WTC11 (cell line): ENCODE results near the gene RABEP1.

Experiments
- CREB1 ChIP-seq: sonication (generic); formaldehyde crosslinking; IDR thresholded peaks from 2 replicates; pipeline ENCODE4 v1.8.0; 2023; ENCODE audit warnings: mild to moderate bottlenecking, missing genetic modification reagents
- ESRRA ChIP-seq: sonication (generic); formaldehyde crosslinking; IDR thresholded peaks from 2 replicates; pipeline ENCODE4 v1.8.1; 2022; ENCODE audit warnings: mild to moderate bottlenecking, missing genetic modification reagents, borderline replicate concordance
- TF ChIP-seq, protein P1 (sequence below): sonication (generic); formaldehyde crosslinking; IDR thresholded peaks from 2 replicates; pipeline ENCODE4 v1.8.0; 2022; ENCODE audit warnings: mild to moderate bottlenecking, missing genetic modification reagents
- TF ChIP-seq, protein P2 (sequence below): sonication (generic); formaldehyde crosslinking; conservative IDR thresholded peaks from 2 replicates; pipeline ENCODE4 v1.8.1; 2023; ENCODE audit warnings: mild to moderate bottlenecking, low read depth, missing genetic modification reagents, moderate library complexity
- TF ChIP-seq, protein P3 (sequence below): fragments of 200-600 bp; IDR thresholded peaks from 2 replicates; pipeline ENCODE4 v1.8.0; 2022; ENCODE audit warnings: antibody characterized with exemption

DNA sequence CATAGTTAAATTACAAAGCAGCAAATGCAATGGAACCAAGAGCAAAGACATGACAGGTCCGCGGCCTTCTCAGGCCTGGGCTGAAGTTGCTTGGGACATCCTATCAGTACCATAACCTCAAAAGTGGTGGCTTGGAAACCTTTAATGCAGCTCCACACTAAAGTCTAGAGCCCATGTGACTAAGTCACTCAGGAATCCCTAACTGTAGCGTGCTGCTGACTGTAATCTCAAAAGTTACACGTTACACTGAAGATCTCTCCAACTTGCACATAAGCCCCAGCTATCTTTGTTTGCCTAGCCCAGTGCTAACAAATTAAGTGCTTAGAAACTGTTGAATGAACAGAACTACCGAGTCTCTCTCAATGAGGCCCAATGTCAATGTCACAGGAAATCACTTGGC is 109.6 kb downstream of the RABEP1 start:
- TF ChIP-seq, protein P1, sequence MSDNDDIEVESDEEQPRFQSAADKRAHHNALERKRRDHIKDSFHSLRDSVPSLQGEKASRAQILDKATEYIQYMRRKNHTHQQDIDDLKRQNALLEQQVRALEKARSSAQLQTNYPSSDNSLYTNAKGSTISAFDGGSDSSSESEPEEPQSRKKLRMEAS (CRISPR knock-in tag): no peak
- TF ChIP-seq, protein P2, sequence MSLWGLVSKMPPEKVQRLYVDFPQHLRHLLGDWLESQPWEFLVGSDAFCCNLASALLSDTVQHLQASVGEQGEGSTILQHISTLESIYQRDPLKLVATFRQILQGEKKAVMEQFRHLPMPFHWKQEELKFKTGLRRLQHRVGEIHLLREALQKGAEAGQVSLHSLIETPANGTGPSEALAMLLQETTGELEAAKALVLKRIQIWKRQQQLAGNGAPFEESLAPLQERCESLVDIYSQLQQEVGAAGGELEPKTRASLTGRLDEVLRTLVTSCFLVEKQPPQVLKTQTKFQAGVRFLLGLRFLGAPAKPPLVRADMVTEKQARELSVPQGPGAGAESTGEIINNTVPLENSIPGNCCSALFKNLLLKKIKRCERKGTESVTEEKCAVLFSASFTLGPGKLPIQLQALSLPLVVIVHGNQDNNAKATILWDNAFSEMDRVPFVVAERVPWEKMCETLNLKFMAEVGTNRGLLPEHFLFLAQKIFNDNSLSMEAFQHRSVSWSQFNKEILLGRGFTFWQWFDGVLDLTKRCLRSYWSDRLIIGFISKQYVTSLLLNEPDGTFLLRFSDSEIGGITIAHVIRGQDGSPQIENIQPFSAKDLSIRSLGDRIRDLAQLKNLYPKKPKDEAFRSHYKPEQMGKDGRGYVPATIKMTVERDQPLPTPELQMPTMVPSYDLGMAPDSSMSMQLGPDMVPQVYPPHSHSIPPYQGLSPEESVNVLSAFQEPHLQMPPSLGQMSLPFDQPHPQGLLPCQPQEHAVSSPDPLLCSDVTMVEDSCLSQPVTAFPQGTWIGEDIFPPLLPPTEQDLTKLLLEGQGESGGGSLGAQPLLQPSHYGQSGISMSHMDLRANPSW (CRISPR knock-in tag): no peak
- no peak for TF ChIP-seq CREB1
- TF ChIP-seq, protein P3, sequence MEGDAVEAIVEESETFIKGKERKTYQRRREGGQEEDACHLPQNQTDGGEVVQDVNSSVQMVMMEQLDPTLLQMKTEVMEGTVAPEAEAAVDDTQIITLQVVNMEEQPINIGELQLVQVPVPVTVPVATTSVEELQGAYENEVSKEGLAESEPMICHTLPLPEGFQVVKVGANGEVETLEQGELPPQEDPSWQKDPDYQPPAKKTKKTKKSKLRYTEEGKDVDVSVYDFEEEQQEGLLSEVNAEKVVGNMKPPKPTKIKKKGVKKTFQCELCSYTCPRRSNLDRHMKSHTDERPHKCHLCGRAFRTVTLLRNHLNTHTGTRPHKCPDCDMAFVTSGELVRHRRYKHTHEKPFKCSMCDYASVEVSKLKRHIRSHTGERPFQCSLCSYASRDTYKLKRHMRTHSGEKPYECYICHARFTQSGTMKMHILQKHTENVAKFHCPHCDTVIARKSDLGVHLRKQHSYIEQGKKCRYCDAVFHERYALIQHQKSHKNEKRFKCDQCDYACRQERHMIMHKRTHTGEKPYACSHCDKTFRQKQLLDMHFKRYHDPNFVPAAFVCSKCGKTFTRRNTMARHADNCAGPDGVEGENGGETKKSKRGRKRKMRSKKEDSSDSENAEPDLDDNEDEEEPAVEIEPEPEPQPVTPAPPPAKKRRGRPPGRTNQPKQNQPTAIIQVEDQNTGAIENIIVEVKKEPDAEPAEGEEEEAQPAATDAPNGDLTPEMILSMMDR: no peak
- no peak for TF ChIP-seq ESRRA (CRISPR knock-in tag)
